Amniotic epithelial cell (primary cell): ENCODE data around the gene PRSS48.
A peak's percentile ranks its signal among the peaks of the same experiment; 100 is the strongest.
"Not testable (repeated sequence)": the region's sequence is repeated elsewhere in the genome, so short reads cannot be mapped to it uniquely, and the experiment has no call there.

ENCODE experiments used
- DNase-seq: peaks from one replicate; pipeline ENCODE4 v3.0.0-alpha.2; 2010; ENCODE audit warnings: low read depth

Gene PRSS48

DNA sequence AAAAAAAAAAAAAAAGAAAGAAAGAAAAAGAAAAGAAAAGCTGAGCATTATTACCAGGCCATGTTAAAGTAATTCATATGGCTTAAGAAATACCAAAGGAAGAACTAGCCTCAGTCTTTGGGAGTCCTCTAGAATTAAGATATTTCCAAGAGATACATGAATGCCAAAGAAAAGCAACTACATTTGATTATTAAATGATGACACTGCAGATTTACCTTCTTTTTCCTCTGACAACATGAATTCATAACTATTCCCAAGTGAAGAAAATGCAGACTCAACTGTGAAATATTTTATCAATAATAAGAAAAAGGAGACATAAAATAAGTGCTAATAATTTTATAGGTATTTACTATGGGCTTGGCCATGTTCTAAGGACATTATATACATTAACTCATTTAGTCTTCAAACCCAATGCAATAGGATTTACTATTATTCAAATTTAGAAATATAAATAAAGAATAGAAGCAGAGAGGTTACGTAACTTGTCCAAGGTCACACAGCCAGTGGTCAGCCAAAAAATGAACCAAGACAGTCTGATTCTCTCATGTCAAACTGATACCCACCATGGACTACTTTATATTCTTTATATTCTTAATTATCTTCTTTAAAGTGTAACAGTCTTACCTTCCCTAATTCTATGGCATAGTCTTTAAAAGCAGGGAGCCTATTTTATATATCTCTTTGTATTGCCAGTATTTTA, 41.5 kb downstream of the PRSS48 start:
- DNase-seq, result no peak

- no peak for DNase-seq
Measured at GRCh38 chr4:151319490-151319889, 42.5 kb downstream of the PRSS48 start.

DNA sequence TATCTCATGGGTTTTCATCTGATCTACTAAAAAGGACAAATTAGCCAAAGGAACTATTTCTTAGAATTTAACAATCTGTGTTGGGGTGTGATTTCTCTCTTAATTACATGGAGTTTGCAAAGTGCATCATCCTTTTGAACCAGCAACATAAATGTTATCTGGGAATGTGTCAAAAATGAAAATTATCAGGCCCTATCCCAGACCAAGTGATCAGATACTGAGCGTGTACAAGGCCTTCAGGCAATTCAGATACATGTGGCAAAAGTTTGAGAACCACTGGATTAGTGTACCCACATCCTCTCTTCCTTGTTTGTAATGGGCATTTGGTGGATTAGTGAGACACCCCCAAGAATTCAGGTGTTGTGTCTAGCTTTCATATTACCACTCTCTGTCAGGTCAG, 44.6 kb downstream of the PRSS48 start:
- DNase-seq, result no peak

DNA sequence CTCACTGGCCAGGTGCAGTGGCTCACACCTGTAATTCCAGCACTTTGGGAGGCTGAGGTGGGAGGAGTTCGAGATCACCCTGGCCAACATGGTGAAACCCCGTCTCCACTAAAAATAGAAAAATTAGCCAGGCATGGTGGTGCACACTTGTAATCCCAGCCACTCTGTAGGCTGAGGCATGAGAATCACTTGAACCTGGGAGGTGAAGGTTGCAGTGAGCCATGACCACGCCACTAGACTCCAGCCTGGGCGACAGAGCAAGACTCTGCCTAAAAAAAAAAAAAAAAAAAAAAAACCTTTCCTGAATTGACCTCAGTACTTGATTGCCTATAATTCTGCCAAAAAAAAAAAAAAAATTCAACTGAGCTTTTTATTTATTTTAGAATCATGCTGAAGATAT, 45.2 kb downstream of the PRSS48 start:
- not testable (repeated sequence) for DNase-seq

DNA sequence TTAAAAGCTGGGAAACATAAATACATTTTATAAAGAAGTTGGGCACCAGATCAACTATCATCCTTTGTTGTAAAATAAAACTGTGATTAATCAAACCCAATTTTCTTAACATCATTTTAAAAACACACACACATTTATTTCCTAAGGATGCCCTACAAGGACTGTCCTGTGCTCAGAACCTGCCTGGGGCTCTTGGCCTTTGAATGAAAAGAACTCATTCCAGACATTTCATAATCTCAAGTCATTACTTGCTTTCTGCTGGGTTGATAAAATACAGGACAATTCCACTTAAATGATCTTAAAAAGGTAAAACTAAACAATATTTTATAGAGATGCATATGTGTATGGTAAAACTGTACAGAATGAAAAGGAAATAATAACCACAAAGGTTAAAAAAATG, 45.6 kb downstream of the PRSS48 start:
- DNase-seq, result no peak

GRCh38 chr4:151323667-151324066, 46.7 kb downstream of the PRSS48 start:
- DNase-seq, result no peak

- DNase-seq, result no peak
Measured at GRCh38 chr4:151324124-151324751, 47.3 kb downstream of the PRSS48 start.

- DNase-seq, result no peak
Measured at GRCh38 chr4:151324752-151325110, 47.8 kb downstream of the PRSS48 start.

GRCh38 chr4:151325111-151325948, 48.4 kb downstream of the PRSS48 start, which contains the start of gene SH3D19:
Gene SH3D19, minus strand, starts transcription at chr4:151325605. Its CDS starts 253 bp downstream, at chr4:151325352.
- peak; percentile 49 for DNase-seq

- DNase-seq, result no peak
Measured at GRCh38 chr4:151325949-151326246, 48.9 kb downstream of the PRSS48 start.

DNA sequence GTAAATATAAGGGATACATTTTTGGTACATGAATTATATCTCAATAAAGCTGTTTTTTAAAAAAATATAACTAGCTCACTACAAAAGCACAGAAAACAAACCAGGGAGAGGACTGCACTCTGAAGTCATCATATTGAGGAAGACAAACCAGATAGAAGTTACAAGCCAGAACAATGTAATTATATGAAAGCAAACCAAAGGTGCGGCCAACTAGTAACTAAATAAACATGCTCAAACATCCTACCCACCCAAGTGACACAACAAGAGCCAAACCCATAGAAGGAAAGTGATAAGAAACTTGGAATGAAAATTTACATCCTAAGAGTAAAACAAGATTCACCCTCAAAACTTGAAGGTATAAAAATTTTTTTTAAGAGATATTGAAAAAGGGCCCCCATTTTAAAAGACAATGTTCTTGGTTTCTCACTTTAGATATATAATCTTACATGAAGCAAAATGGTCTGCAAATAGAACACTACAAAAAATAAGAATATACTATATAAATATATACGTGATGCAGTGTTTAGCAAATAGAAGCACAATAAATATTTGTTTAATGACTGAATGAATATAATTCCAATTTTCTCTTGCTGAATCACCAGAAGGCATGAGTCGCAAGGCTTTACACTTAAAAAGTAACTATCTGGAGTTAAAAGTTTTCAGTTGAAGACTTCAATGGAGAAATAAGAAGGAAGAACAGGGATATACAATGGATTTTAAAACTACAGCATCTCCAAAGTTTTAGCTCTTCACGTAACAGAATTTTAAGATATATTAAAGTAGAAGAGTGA, 52.5 kb downstream of the PRSS48 start:
- DNase-seq, result no peak

GRCh38 chr4:151331276-151332042, 54.5 kb downstream of the PRSS48 start:
- DNase-seq, result peak; percentile 80

GRCh38 chr4:151339467-151339866, 62.5 kb downstream of the PRSS48 start:
- no peak for DNase-seq

- DNase-seq, result no peak
Measured at GRCh38 chr4:151340751-151341385, 63.9 kb downstream of the PRSS48 start.
